ENCODE data around the gene RNF223.
"Not testable (repeated sequence)": the region's sequence is repeated elsewhere in the genome, so short reads cannot be mapped to it uniquely, and the experiment has no call there.

Gene RNF223

DNA sequence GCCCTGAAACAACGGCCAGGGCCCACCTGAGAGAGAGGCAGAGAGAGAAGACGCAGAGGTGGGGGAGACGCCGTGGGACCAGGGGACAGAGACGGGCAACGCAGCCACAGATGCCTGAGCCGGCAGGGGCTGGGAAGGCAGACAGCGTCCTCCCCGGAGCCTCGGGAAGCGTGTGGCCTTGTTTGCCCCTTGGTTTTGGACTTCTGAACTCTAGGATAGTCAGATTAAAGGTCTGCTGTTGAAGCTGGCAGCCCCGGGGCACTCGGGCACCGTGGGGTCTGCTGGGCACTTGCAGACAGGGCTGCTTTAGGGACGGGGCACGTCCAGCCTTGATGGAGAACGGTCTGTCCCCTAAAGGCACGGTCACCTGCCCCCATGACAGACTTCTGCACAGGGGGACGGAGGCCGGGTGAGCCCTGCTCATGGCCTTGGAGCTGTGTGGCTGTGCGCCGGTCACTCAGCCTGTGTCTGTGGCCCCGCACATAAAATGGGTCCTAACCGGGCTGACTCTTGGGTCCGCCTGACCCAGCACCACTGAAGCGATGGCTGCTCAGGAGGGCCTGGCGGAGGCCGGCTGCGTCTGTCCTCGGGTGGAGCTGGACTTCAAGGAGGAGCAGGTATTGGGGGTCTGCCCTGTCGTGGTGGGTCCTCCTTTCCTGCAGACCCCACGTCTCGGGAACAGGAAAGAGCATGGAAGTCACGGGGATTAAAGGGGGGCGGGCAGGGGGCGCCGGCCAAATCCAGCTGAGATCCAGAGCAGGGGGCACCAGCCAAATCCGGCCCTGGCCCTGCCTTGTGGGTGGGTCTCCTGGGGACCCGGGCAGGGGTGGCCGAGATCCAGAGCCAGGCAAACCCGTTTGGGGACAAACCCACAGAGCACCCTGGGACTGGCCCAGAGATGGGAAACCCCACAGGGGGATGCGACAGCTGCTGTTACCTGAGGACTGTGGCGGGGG is 9.6 kb upstream of the RNF223 start:
- H3K9ac ChIP-seq (ENCODE audit: low read depth, low read length), result no peak overlapping the region
- H3K4me3 ChIP-seq (ENCODE audit: low read length), result no peak overlapping the region

DNA sequence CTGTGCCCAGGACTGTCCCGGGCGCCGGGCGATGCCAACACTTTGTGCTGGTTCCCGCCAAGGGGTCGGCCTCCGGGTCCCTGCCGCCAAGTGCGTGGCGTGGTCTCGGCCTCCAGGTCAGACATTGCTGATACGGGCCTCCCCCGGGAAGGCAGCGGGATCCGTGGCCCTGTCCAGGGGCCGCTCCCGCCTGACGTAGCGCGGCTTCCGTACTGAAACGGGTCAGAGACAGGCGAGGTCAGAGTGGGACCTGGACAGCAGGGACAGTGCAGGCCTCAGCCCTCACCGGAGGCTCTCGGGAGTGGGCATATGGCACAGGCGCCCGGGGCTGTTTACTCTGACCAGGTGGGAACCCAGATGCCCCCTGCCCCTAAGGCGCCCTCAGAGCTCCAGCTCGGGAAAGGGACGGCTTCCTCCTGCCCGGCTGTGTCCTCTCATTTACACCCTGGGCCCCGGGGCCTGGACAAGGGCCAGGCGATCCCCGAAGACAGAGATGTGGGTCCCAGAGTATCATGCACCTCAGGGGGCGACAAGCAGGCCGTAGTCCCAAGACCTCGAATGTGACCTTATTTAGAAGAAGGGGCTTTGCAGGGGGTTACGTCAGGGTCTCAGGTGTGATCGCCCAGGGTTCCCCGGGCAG is 8.8 kb upstream of the RNF223 start:
- H3K9ac ChIP-seq (ENCODE audit: low read depth, low read length), result no peak overlapping the region
- no peaks in the 10 kb centered on the region for H3K27me3 ChIP-seq (ENCODE audit: control insufficient read depth, insufficient read depth, low read length)
- H3K4me1 ChIP-seq (ENCODE audit: control insufficient read depth, insufficient read depth, low read length), result peaks cover 12% of the 10 kb centered on the region
- H3K9me3 ChIP-seq (replicated peaks; ENCODE audit: low read length), result no peaks in the 10 kb centered on the region
- no peaks in the 10 kb centered on the region for H3K36me3 ChIP-seq (ENCODE audit: insufficient read depth, low read length)
- no peak overlapping the region for H3K4me3 ChIP-seq (ENCODE audit: low read length)
- no peak overlapping the region for H3K4me2 ChIP-seq (ENCODE audit: low read length)

More for the DNA sequence above, 9.6 kb upstream of the RNF223 start:
- Histone ChIP-seq H3K9me3 (replicated peaks; ENCODE audit: low read length) (no peaks in the 10 kb centered on the region), H3K4me2 (ENCODE audit: low read length) (no peak overlapping the region), H3K27me3 (ENCODE audit: control insufficient read depth, insufficient read depth, low read length) (no peaks in the 10 kb centered on the region), H3K4me1 (ENCODE audit: control insufficient read depth, insufficient read depth, low read length) (peaks cover 12% of the 10 kb centered on the region), H3K36me3 (ENCODE audit: insufficient read depth, low read length) (no peaks in the 10 kb centered on the region)

DNA sequence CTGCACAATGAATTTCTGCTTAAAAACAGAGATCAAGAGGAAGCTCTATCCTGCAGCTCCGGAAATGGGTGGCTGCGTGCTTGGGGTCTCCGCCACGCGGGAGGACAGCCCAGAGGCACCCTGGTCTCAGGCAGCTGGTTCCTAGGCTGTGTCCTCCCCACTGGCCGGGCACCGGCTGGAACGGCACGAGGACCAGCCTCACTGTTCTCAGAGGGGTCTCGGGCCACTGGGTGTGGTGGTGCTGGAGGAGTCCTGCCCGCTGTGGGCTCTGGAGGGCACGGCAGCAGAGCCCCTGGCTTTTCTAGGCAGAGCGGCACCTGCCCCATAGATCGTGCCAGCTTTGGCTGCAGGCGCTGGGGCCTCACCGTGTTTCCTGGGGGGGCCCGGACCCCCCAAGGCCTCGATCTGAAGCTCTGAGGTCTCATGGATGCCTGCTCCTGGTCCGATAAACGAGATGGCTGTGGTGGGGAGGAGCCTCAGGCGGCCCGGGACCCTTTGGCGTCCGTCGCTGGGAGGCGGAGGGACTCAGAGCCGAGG is 8.2 kb upstream of the RNF223 start:
- no peaks in the 10 kb centered on the region for H3K36me3 ChIP-seq (ENCODE audit: insufficient read depth, low read length)

DNA sequence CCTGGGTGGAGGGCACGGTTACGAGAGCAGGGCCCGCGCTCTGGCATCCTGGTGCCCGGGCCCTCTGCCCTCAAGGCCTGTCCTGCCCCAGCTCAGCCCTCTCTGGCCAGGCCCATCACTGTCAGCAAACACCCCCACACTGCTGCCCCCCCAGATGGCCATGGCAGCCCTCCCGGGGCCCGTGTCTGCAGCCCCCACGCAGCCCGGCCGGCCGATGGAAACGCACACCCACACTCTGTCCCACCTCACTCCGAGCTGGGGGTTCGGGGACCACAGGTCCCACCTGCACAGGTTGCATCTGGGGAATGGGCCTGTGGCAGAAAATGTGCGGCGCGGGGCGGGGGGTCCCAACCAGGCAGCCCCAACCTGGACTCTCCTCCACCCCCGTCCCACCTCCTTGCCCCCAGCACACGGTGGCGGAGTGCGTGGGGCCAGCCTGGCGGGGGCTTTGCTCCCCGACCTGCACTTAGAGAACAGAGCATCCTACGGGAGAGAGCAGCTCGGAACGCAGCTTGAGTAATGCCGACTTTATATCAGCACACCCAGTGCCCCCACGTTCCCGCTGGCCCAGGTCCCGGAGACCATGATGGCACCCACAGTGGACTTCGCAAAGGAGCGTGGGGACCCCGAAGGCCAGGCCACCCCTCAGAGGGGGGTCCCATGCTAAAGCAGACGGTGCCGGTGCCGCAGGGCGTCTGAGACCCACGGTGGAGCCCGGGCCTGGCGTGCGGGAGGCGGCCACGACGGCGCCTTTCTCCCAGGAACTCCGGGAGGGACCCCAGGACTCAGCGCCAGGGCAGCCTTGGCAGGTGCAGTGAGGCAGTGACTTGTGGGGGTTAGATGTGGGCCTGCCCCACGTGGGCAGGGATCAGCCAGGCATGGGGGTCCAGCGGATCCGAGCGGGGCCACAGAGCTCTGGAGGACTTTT is 7.5 kb upstream of the RNF223 start:
- Histone ChIP-seq H3K27me3 (ENCODE audit: control insufficient read depth, insufficient read depth, low read length) (no peaks in the 10 kb centered on the region), H3K4me1 (ENCODE audit: control insufficient read depth, insufficient read depth, low read length) (peaks cover 12% of the 10 kb centered on the region), H3K36me3 (ENCODE audit: insufficient read depth, low read length) (no peaks in the 10 kb centered on the region), H3K9me3 (replicated peaks; ENCODE audit: low read length) (no peaks in the 10 kb centered on the region), H3K4me3 (ENCODE audit: low read length) (no peak overlapping the region), H3K4me2 (ENCODE audit: low read length) (no peak overlapping the region), H3K9ac (ENCODE audit: low read depth, low read length) (no peak overlapping the region)

More for the DNA sequence above, 8.2 kb upstream of the RNF223 start:
- peaks cover 12% of the 10 kb centered on the region for H3K4me1 ChIP-seq (ENCODE audit: control insufficient read depth, insufficient read depth, low read length)
- H3K9ac ChIP-seq (ENCODE audit: low read depth, low read length), result no peak overlapping the region
- no peaks in the 10 kb centered on the region for H3K27me3 ChIP-seq (ENCODE audit: control insufficient read depth, insufficient read depth, low read length)
- H3K4me2 ChIP-seq (ENCODE audit: low read length), result no peak overlapping the region
- no peak overlapping the region for H3K4me3 ChIP-seq (ENCODE audit: low read length)
- H3K9me3 ChIP-seq (replicated peaks; ENCODE audit: low read length), result no peaks in the 10 kb centered on the region

DNA sequence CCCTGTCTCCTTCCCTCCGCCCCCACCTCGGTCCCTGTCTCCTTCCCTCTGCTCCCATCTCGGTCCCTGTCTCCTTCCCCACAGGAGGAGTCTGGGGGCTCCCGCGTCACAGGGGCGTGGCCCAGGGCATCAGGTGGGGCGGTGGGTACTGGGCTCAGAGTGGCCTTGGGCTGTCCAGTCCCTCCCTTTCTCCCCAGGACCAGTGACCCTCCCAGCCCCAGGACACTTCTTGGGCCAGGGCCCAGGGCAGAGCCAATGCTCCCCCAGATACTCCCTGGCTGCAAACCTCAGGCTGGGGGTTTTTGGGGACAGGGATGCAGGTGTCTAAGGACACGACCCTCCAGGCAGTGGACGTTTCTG is 6.8 kb upstream of the RNF223 start:
- Histone ChIP-seq H3K4me3 (ENCODE audit: low read length) (no peak overlapping the region), H3K9me3 (replicated peaks; ENCODE audit: low read length) (no peaks in the 10 kb centered on the region), H3K4me2 (ENCODE audit: low read length) (no peak overlapping the region), H3K4me1 (ENCODE audit: control insufficient read depth, insufficient read depth, low read length) (peaks cover 12% of the 10 kb centered on the region), H3K27me3 (ENCODE audit: control insufficient read depth, insufficient read depth, low read length) (no peaks in the 10 kb centered on the region), H3K9ac (ENCODE audit: low read depth, low read length) (no peak overlapping the region), H3K36me3 (ENCODE audit: insufficient read depth, low read length) (no peaks in the 10 kb centered on the region)

DNA sequence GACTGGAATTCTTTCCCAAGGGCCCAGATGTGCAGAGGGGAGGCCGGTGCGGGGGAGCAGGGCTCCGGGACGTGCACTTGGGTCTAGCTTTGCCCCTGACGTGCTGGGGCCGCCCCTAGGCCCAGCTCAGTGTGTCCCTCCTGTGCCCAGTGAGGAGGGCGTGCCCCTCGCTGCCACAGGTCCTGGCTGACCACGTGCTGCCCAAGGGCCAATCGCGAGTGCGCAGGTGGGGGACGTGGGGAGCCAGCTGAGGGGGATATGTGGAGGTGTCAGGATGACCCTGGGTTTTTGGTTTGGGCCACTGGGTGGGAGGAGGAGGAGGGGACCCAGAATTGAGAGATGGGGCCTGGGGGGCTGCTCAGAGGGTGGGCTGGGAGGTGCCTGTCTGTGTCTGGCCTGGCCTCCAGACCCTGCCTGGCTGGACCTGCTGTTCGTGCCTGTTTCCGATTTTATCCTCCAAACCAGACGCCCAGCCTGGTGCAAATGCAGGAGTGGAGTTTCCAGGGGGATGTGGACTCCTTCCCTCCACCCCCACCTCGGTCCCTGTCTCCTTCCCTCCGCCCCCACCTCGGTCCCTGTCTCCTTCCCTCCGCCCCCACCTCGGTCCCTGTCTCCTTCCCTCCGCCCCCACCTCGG is 6.1 kb upstream of the RNF223 start:
- Histone ChIP-seq H3K4me2 (ENCODE audit: low read length) (peak overlapping the region; percentile 64), H3K4me3 (ENCODE audit: low read length) (peak overlapping the region; percentile 14), H3K9ac (ENCODE audit: low read depth, low read length) (no peak overlapping the region), H3K36me3 (ENCODE audit: insufficient read depth, low read length) (no peaks in the 10 kb centered on the region), H3K9me3 (replicated peaks; ENCODE audit: low read length) (no peaks in the 10 kb centered on the region), H3K27me3 (ENCODE audit: control insufficient read depth, insufficient read depth, low read length) (peaks cover under 1% of the 10 kb centered on the region), H3K4me1 (ENCODE audit: control insufficient read depth, insufficient read depth, low read length) (peaks cover 12% of the 10 kb centered on the region)

DNA sequence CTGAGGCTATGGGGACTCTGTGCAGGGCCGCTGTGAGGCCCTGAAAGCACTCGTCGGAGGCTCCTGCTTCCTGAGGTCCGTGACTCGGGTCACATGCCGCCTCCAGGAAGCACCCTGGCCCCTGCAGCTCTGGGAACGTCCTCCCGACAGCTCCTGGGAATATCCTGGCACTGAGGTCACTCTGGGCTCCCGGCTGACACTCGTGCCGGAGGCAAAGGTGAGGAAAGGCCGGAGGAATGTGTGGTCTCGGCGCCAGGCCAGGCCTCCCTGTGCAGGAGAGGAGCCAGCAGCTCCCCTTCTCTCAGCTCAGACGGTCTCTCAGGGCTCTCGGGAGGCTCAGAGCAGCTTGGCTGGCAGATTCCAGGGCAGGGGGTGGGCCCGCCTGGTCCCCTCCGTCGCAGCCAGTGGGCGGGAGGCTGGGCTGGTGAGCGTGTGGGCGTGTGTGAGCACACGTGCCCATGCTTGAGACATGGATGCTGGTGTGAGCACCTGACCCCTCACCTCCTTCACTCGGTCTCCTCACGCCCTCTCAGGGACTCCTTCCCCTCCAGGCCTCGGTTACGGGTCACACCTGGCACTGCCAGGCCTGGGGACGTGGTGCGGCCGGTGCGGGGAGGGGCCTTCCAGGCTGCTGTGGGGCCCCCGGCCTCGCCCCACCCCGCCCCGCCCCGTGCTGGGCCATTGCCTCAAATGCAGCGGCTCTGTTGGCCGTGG is 5.5 kb upstream of the RNF223 start:
- peak overlapping the region; percentile 64 for H3K4me2 ChIP-seq (ENCODE audit: low read length)
- H3K9ac ChIP-seq (ENCODE audit: low read depth, low read length), result no peak overlapping the region
- H3K27me3 ChIP-seq (ENCODE audit: control insufficient read depth, insufficient read depth, low read length), result peaks cover 7% of the 10 kb centered on the region
- H3K9me3 ChIP-seq (replicated peaks; ENCODE audit: low read length), result no peaks in the 10 kb centered on the region
- peaks cover 12% of the 10 kb centered on the region for H3K4me1 ChIP-seq (ENCODE audit: control insufficient read depth, insufficient read depth, low read length)
- H3K4me3 ChIP-seq (ENCODE audit: low read length), result peak overlapping the region; percentile 14
- H3K36me3 ChIP-seq (ENCODE audit: insufficient read depth, low read length), result no peaks in the 10 kb centered on the region

DNA sequence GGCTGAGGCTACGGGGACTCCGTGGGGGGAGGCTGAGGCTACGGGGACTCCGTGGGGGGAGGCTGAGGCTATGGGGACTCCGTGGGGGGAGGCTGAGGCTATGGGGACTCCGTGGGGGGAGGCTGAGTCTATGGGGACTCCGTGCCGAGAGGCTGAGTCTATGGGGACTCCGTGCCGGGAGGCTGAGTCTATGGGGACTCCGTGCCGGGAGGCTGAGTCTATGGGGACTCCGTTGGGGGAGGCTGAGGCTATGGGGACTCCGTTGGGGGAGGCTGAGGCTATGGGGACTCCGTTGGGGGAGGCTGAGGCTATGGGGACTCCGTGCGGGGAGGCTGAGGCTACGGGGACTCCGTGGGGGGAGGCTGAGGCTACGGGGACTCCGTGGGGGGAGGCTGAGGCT is 3.3 kb upstream of the RNF223 start:
- H3K36me3 ChIP-seq (ENCODE audit: insufficient read depth, low read length); H3K4me2 ChIP-seq (ENCODE audit: low read length); H3K4me3 ChIP-seq (ENCODE audit: low read length); H3K9ac ChIP-seq (ENCODE audit: low read depth, low read length); H3K9me3 ChIP-seq (replicated peaks; ENCODE audit: low read length): not testable (repeated sequence)
- H3K4me1 ChIP-seq (ENCODE audit: control insufficient read depth, insufficient read depth, low read length), result peaks cover 12% of the 10 kb centered on the region
- peaks cover 11% of the 10 kb centered on the region for H3K27me3 ChIP-seq (ENCODE audit: control insufficient read depth, insufficient read depth, low read length)

DNA sequence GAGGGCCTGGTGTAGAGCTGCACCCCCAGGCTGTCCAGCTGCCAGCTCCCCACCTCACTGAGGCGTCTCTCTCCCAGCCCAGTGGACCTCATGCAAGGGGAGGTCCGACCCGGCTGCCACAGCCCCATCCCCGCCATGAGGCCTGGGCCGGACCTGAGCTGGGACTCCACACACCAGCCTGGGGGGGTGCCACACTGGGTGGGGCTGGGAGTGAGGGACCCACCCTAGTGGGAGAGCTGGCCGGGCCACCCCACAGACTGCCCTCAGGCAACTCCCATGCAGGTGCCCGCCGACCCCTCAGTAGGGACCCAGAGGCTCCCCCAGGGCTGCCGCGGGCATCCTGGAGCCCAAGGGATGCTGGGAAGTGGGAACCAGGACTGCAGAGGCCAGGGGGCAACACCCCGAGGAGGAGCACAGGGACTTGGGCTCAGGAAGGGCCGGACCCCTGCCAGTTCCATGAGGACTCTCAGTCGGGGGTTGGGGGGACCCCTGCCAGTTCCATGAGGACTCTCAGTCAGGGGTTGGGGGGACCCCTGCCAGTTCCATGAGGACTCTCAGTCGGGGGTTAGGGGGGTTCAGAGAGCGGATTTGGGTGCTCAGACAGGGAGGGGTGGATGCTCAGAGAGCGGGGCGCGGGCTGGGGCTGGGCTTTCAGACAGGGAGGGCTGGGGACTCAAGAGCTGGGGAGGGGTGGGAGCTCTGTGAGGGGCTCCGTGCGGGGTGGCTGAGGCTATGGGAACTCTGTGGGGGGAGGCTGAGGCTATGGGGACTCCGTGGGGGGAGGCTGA is 1.2 kb upstream of the RNF223 start:
- Histone ChIP-seq H3K4me3 (ENCODE audit: low read length) (no peak overlapping the region), H3K27me3 (ENCODE audit: control insufficient read depth, insufficient read depth, low read length) (peaks cover 13% of the 10 kb centered on the region), H3K4me2 (ENCODE audit: low read length) (no peak overlapping the region), H3K4me1 (ENCODE audit: control insufficient read depth, insufficient read depth, low read length) (peaks cover 11% of the 10 kb centered on the region), H3K9ac (ENCODE audit: low read depth, low read length) (no peak overlapping the region), H3K9me3 (replicated peaks; ENCODE audit: low read length) (no peaks in the 10 kb centered on the region), H3K36me3 (ENCODE audit: insufficient read depth, low read length) (no peaks in the 10 kb centered on the region)

DNA sequence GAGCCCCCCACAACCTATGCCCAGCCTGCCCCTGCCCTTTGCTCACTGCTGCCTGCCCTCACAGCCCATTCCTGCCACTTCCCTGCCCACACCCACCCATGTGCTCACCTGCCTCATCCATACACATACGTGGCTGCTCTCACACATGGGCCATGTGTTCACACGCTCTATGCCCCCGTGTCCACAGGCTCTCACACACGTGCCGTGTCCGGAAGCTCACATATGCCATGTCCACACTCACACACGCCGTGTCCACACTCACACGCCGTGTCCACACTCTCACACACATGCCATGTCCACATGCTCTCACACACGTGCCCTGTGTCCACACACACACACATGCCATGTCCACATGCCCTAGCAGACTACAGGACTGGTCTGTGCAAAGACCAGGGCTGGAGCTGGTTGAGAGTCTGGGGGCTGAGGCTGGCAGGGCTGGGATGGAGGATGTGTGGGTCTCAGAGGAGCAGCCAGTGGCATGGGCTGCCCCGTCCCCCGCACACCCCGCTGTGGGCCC is 583 bp upstream of the RNF223 start:
- no peaks in the 10 kb centered on the region for H3K36me3 ChIP-seq (ENCODE audit: insufficient read depth, low read length)
- H3K9ac ChIP-seq (ENCODE audit: low read depth, low read length), result no peak overlapping the region
- no peak overlapping the region for H3K4me2 ChIP-seq (ENCODE audit: low read length)
- H3K9me3 ChIP-seq (replicated peaks; ENCODE audit: low read length), result no peaks in the 10 kb centered on the region
- no peak overlapping the region for H3K4me3 ChIP-seq (ENCODE audit: low read length)
- peaks cover 14% of the 10 kb centered on the region for H3K27me3 ChIP-seq (ENCODE audit: control insufficient read depth, insufficient read depth, low read length)
- H3K4me1 ChIP-seq (ENCODE audit: control insufficient read depth, insufficient read depth, low read length), result peaks cover 5% of the 10 kb centered on the region
